K562 (cell line): ENCODE measurements around the gene ZNF346. TPM values are rescaled to one million over a fixed set of nuclear protein-coding genes. Genes with fewer than 3 reads are reported as not detected.

Experiments
- GATAD2A ChIP-seq: fragments of 450-650 bp; IDR thresholded peaks from 2 replicates; pipeline ENCODE4 v1.6.1; 2017
- KAT7 ChIP-seq: sonication (generic); formaldehyde crosslinking; IDR thresholded peaks from 2 replicates; pipeline ENCODE4 v1.8.0; 2022; ENCODE audit warnings: missing genetic modification reagents, mild to moderate bottlenecking, borderline replicate concordance
- MBD1 ChIP-seq: fragments of 250-450 bp; sonication (Bioruptor Pico); IDR thresholded peaks from 2 replicates; pipeline ENCODE4 v1.8.0; 2022; ENCODE audit warnings: inconsistent platforms
- RBM15 ChIP-seq: fragments of 200-400 bp; formaldehyde crosslinking; IDR thresholded peaks from 2 replicates; pipeline ENCODE4 v1.6.1; 2018; ENCODE audit warnings: mild to moderate bottlenecking, low read length, moderate library complexity; ENCODE audit not compliant: insufficient read depth
- RBM25 ChIP-seq: fragments of 200-400 bp; formaldehyde crosslinking; IDR thresholded peaks from 2 replicates; pipeline ENCODE4 v1.6.1; 2018; ENCODE audit warnings: low read length, low read depth, moderate library complexity; ENCODE audit not compliant: severe bottlenecking
- RFX7 ChIP-seq: fragments of 250-450 bp; sonication (Bioruptor Pico); IDR thresholded peaks from 2 replicates; pipeline ENCODE4 v1.5.1; 2021; ENCODE audit warnings: mild to moderate bottlenecking
- ZFP1 ChIP-seq: fragments of 450-650 bp; formaldehyde crosslinking; IDR thresholded peaks from 2 replicates; pipeline ENCODE4 v1.4.0; 2020; ENCODE audit warnings: mild to moderate bottlenecking, mixed read lengths
- ZNF583 ChIP-seq: fragments of 250-450 bp; sonication (Bioruptor Pico); IDR thresholded peaks from 2 replicates; pipeline ENCODE4 v1.4.0; 2020
- polyA plus RNA-seq, 8 experiments: library from polyadenylated mRNA; depleted of rRNA in 4 of 8; stranded (reverse) in 5 of 8; unstranded in 3 of 8; fragments of >200 nt; fragmentation: Nextera tagmentation in 2 of 8; fragmentation: Illumina TruSeq in 1 of 8; extraction: Ambion mirVana in 2 of 8; extraction: Trizol in 1 of 8; gene quantifications; 2 replicates each; pipeline versions ENCODE4 v1.2.1 to v1.2.3, GENCODE V29; 2011 to 2014; ENCODE audit warnings: inconsistent platforms in 1 of 8, missing spikeins in 1 of 8
- total RNA-seq, 7 experiments: library from RNA; depleted of rRNA in 6 of 7; stranded (reverse); fragments of >200 nt in 6 of 7; fragmentation: Illumina TruSeq in 2 of 7; extraction: Trizol in 2 of 7; gene quantifications; 2 replicates each; pipeline versions ENCODE4 v1.2.1 to v1.2.3, GENCODE V29; 2011 to 2021; ENCODE audit warnings: low replicate concordance in 1 of 7
- TF ChIP-seq, protein P1 (sequence below): fragments of 200-800 bp; sonication (Bioruptor generic); IDR thresholded peaks from 2 replicates; pipeline ENCODE4 v1.6.1; 2016; ENCODE audit warnings: missing genetic modification characterization, missing compliant biosample characterization
- TF ChIP-seq, protein P2 (sequence below): sonication (generic); formaldehyde crosslinking; IDR thresholded peaks from 2 replicates; pipeline ENCODE4 v1.8.0; 2023; ENCODE audit warnings: mild to moderate bottlenecking, missing genetic modification reagents
- TF ChIP-seq, protein P3 (sequence below): IDR thresholded peaks from 2 replicates; pipeline ENCODE4 v1.6.1; 2012; ENCODE audit warnings: low read depth, low read length, improper control_type of control experiment, borderline replicate concordance
- TF ChIP-seq, protein P4 (sequence below): sonication (generic); formaldehyde crosslinking; IDR thresholded peaks from 2 replicates; pipeline ENCODE4 v1.8.0; 2022; ENCODE audit warnings: mild to moderate bottlenecking, missing genetic modification reagents, borderline replicate concordance

Gene ZNF346
- total and polyA plus RNA-seq, 9 of the 15 experiments (the other 6 are each of a cell fraction or from before 2014, with no cell fraction given): 5.0 to 25.1 (median 20.1) TPM

DNA sequence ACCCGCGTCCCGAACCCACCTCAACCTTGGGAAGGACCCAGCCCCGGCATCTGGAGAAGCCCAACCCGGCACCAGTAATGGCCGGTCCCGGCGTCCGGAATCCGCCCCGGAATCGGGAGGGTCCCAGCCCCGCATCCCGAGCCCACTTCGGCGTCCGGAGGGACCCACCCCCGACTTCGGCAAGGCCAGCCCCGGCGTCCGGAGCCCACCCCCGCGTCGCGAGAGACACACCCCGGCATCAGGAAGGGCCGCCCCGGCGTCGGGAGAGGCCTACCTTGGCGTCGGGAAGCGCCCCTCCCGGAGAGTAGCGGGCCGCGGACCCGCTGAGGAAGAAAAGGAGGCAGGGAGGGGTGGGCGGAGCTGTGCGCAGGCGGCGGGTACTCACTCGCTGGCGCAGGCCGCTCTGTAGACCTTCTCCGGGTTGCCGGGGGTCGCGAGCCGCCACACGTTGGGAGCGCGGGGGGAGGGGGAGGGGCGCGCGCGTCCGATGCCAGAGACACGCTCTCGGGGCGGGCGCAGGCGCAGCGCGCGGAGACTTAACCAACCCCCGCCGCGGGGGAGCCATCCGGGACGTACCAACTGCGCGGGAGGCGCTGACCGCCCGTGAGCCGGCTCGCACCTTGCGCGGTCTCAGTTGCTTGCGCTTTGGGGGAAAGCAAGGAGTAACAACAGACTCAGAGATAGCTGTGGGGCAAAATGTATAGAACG is 16.1 kb upstream of the ZNF346 start, which contains the start of gene UIMC1 (continued):
- TF ChIP-seq, protein P1, sequence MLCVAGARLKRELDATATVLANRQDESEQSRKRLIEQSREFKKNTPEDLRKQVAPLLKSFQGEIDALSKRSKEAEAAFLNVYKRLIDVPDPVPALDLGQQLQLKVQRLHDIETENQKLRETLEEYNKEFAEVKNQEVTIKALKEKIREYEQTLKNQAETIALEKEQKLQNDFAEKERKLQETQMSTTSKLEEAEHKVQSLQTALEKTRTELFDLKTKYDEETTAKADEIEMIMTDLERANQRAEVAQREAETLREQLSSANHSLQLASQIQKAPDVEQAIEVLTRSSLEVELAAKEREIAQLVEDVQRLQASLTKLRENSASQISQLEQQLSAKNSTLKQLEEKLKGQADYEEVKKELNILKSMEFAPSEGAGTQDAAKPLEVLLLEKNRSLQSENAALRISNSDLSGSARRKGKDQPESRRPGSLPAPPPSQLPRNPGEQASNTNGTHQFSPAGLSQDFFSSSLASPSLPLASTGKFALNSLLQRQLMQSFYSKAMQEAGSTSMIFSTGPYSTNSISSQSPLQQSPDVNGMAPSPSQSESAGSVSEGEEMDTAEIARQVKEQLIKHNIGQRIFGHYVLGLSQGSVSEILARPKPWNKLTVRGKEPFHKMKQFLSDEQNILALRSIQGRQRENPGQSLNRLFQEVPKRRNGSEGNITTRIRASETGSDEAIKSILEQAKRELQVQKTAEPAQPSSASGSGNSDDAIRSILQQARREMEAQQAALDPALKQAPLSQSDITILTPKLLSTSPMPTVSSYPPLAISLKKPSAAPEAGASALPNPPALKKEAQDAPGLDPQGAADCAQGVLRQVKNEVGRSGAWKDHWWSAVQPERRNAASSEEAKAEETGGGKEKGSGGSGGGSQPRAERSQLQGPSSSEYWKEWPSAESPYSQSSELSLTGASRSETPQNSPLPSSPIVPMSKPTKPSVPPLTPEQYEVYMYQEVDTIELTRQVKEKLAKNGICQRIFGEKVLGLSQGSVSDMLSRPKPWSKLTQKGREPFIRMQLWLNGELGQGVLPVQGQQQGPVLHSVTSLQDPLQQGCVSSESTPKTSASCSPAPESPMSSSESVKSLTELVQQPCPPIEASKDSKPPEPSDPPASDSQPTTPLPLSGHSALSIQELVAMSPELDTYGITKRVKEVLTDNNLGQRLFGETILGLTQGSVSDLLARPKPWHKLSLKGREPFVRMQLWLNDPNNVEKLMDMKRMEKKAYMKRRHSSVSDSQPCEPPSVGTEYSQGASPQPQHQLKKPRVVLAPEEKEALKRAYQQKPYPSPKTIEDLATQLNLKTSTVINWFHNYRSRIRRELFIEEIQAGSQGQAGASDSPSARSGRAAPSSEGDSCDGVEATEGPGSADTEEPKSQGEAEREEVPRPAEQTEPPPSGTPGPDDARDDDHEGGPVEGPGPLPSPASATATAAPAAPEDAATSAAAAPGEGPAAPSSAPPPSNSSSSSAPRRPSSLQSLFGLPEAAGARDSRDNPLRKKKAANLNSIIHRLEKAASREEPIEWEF (CRISPR knock-in tag): no peak
- TF ChIP-seq RBM25 (no peak), ZFP1 (no peak), ZNF583 (no peak), GATAD2A (no peak), RFX7 (CRISPR knock-in tag) (no peak), KAT7 (CRISPR knock-in tag) (peak; percentile 97), MBD1 (CRISPR knock-in tag) (no peak), RBM15 (no peak)
- TF ChIP-seq, protein P2, sequence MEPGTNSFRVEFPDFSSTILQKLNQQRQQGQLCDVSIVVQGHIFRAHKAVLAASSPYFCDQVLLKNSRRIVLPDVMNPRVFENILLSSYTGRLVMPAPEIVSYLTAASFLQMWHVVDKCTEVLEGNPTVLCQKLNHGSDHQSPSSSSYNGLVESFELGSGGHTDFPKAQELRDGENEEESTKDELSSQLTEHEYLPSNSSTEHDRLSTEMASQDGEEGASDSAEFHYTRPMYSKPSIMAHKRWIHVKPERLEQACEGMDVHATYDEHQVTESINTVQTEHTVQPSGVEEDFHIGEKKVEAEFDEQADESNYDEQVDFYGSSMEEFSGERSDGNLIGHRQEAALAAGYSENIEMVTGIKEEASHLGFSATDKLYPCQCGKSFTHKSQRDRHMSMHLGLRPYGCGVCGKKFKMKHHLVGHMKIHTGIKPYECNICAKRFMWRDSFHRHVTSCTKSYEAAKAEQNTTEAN: no peak
- TF ChIP-seq, protein P3, sequence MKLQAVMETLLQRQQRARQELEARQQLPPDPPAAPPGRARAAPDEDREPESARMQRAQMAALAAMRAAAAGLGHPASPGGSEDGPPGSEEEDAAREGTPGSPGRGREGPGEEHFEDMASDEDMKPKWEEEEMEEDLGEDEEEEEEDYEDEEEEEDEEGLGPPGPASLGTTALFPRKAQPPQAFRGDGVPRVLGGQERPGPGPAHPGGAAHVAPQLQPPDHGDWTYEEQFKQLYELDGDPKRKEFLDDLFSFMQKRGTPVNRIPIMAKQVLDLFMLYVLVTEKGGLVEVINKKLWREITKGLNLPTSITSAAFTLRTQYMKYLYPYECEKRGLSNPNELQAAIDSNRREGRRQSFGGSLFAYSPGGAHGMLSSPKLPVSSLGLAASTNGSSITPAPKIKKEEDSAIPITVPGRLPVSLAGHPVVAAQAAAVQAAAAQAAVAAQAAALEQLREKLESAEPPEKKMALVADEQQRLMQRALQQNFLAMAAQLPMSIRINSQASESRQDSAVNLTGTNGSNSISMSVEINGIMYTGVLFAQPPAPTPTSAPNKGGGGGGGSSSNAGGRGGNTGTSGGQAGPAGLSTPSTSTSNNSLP: peak; percentile 22; the same call in 1 of the 2 replicates
- TF ChIP-seq, protein P4, sequence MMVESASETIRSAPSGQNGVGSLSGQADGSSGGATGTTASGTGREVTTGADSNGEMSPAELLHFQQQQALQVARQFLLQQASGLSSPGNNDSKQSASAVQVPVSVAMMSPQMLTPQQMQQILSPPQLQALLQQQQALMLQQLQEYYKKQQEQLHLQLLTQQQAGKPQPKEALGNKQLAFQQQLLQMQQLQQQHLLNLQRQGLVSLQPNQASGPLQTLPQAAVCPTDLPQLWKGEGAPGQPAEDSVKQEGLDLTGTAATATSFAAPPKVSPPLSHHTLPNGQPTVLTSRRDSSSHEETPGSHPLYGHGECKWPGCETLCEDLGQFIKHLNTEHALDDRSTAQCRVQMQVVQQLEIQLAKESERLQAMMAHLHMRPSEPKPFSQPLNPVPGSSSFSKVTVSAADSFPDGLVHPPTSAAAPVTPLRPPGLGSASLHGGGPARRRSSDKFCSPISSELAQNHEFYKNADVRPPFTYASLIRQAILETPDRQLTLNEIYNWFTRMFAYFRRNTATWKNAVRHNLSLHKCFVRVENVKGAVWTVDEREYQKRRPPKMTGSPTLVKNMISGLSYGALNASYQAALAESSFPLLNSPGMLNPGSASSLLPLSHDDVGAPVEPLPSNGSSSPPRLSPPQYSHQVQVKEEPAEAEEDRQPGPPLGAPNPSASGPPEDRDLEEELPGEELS (CRISPR knock-in tag): peak; percentile 26; the same call in 1 of the 2 replicates
